ENCODE results near the gene SSR3.

DNA sequence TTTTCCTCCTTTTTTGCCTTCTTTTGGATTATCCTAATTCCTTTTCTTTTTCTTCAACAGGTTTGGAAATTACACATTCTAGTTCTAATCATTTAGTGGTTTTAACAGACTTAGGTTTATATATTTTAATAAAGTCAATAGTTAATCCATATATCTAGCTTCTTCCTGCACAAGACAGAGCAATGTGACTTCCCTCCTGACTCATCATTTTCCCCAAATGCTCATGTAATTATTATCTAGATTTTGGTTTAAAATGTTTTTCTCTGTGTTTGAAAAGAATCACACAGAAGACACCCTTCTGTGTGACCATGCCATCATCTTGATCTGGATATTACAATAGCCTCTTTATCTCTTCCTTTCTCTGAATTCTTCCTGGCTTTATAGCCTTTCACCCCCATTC, 28.6 kb upstream of the SSR3 start:
- TF ChIP-seq POLR2A (IDR thresholded peaks at IDR 0.05) = no peak
- TF ChIP-seq, protein P1, sequence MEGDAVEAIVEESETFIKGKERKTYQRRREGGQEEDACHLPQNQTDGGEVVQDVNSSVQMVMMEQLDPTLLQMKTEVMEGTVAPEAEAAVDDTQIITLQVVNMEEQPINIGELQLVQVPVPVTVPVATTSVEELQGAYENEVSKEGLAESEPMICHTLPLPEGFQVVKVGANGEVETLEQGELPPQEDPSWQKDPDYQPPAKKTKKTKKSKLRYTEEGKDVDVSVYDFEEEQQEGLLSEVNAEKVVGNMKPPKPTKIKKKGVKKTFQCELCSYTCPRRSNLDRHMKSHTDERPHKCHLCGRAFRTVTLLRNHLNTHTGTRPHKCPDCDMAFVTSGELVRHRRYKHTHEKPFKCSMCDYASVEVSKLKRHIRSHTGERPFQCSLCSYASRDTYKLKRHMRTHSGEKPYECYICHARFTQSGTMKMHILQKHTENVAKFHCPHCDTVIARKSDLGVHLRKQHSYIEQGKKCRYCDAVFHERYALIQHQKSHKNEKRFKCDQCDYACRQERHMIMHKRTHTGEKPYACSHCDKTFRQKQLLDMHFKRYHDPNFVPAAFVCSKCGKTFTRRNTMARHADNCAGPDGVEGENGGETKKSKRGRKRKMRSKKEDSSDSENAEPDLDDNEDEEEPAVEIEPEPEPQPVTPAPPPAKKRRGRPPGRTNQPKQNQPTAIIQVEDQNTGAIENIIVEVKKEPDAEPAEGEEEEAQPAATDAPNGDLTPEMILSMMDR (IDR thresholded peaks at IDR 0.05) = no peak

Measured in uterus (tissue), 2 donors.